K562 (cell line): ENCODE data around the gene PAQR4. TPM values are rescaled to one million over a fixed set of nuclear protein-coding genes. Genes with fewer than 3 reads are reported as not detected.
A peak's percentile ranks its signal among the peaks of the same experiment; 100 is the strongest.

Source experiments
- ARID4B ChIP-seq: sonication (generic); formaldehyde crosslinking; IDR thresholded peaks from 2 replicates; pipeline ENCODE4 v1.8.0; 2022; ENCODE audit warnings: mild to moderate bottlenecking, missing genetic modification reagents
- BDP1 ChIP-seq: IDR thresholded peaks from 3 replicates; pipeline ENCODE4 v1.6.1; 2011; ENCODE audit not compliant: insufficient read length, insufficient read depth
- CBX5 ChIP-seq: IDR thresholded peaks from 2 replicates; pipeline ENCODE4 v1.6.1; 2014; ENCODE audit warnings: low read depth, borderline replicate concordance
- FOXA1 ChIP-seq: fragments of 450-650 bp; IDR thresholded peaks from 2 replicates; pipeline ENCODE4 v1.6.1; 2016; ENCODE audit warnings: mild to moderate bottlenecking, borderline replicate concordance
- GATAD2B ChIP-seq: fragments of 450-650 bp; IDR thresholded peaks from 2 replicates; pipeline ENCODE4 v1.6.1; 2017; ENCODE audit warnings: mild to moderate bottlenecking, borderline replicate concordance
- HDAC2 ChIP-seq: fragments of 450-650 bp; IDR thresholded peaks from 2 replicates; pipeline ENCODE4 v1.6.1; 2016; ENCODE audit warnings: mild to moderate bottlenecking
- HMG20B ChIP-seq: fragments of 250-450 bp; sonication (Bioruptor Pico); IDR thresholded peaks from 2 replicates; pipeline ENCODE4 v1.5.0; 2021; ENCODE audit warnings: mild to moderate bottlenecking
- HOXB6 ChIP-seq: fragments of 250-450 bp; sonication (Bioruptor Pico); IDR thresholded peaks from 2 replicates; pipeline ENCODE4 v1.5.1; 2022; ENCODE audit warnings: mild to moderate bottlenecking, borderline replicate concordance
- KAT2B ChIP-seq: IDR thresholded peaks from one replicate; pipeline ENCODE4 v1.6.1; 2012; ENCODE audit warnings: low read depth, mild to moderate bottlenecking, control low read depth, inconsistent platforms, low read length, moderate library complexity
- MLLT1 ChIP-seq, 2 experiments: fragments of 450-650 bp; IDR thresholded peaks; 2 replicates each; pipeline ENCODE4 v1.6.1; 2016
- NCOA1 ChIP-seq: fragments of 450-650 bp; IDR thresholded peaks from 2 replicates; pipeline ENCODE4 v1.6.1; 2016; ENCODE audit warnings: low read depth
- NCOA6 ChIP-seq: fragments of 450-650 bp; IDR thresholded peaks from 2 replicates; pipeline ENCODE4 v1.6.1; 2017; ENCODE audit warnings: mild to moderate bottlenecking
- NFXL1 ChIP-seq: fragments of 450-650 bp; formaldehyde crosslinking; IDR thresholded peaks from 2 replicates; pipeline ENCODE4 v1.4.0; 2021; ENCODE audit warnings: mild to moderate bottlenecking
- PHF20 ChIP-seq: fragments of 450-650 bp; IDR thresholded peaks from 2 replicates; pipeline ENCODE4 v1.6.1; 2018; ENCODE audit not compliant: partially characterized antibody
- POLR2G ChIP-seq: fragments of 200-400 bp; formaldehyde crosslinking; IDR thresholded peaks from 2 replicates; pipeline ENCODE4 v1.6.1; 2017; ENCODE audit warnings: low read depth, mild to moderate bottlenecking, antibody characterized with exemption, low read length, moderate library complexity
- RBM22 ChIP-seq: fragments of 200-400 bp; formaldehyde crosslinking; IDR thresholded peaks from 2 replicates; pipeline ENCODE4 v1.6.1; 2018; ENCODE audit warnings: low read length, low read depth; ENCODE audit not compliant: poor library complexity, severe bottlenecking
- RBM39 ChIP-seq: fragments of 200-400 bp; formaldehyde crosslinking; optimal IDR thresholded peaks from 2 replicates; pipeline ENCODE3; 2018; ENCODE audit warnings: low read depth, low read length
- RNF2 ChIP-seq: sonication (generic); IDR thresholded peaks from 2 replicates; pipeline ENCODE4 v1.6.1; 2016
- SNAPC5 ChIP-seq: fragments of 250-450 bp; sonication (Bioruptor Pico); IDR thresholded peaks from 2 replicates; pipeline ENCODE4 v1.8.0; 2021; ENCODE audit warnings: moderate library complexity, mild to moderate bottlenecking, inconsistent platforms
- ZBTB17 ChIP-seq: fragments of 450-650 bp; formaldehyde crosslinking; IDR thresholded peaks from 2 replicates; pipeline ENCODE4 v1.4.0; 2020; ENCODE audit warnings: mild to moderate bottlenecking
- ZNF253 ChIP-seq: fragments of 250-450 bp; sonication (Bioruptor Pico); conservative IDR thresholded peaks from 2 replicates; pipeline ENCODE4 v1.6.1; 2021; ENCODE audit warnings: mild to moderate bottlenecking
- ZNF431 ChIP-seq: sonication (generic); formaldehyde crosslinking; IDR thresholded peaks from 2 replicates; pipeline ENCODE4 v1.8.0; 2022; ENCODE audit warnings: mild to moderate bottlenecking, missing genetic modification reagents
- ZNF561 ChIP-seq: fragments of 450-650 bp; formaldehyde crosslinking; conservative IDR thresholded peaks from 2 replicates; pipeline ENCODE4 v1.4.0; 2020; ENCODE audit warnings: mild to moderate bottlenecking, moderate library complexity
- ZNF57 ChIP-seq: fragments of 450-650 bp; formaldehyde crosslinking; IDR thresholded peaks from 2 replicates; pipeline ENCODE4 v1.4.0; 2020; ENCODE audit warnings: mild to moderate bottlenecking, moderate library complexity
- ZNF644 ChIP-seq: fragments of 200-800 bp; sonication (Bioruptor generic); IDR thresholded peaks from 2 replicates; pipeline ENCODE4 v1.6.1; 2016; ENCODE audit warnings: low read depth, missing genetic modification characterization, missing compliant biosample characterization
- ZNF717 ChIP-seq: fragments of 250-450 bp; sonication (Bioruptor Pico); IDR thresholded peaks from 2 replicates; pipeline ENCODE4 v1.5.0; 2021
- polyA plus RNA-seq, 8 experiments: library from polyadenylated mRNA; depleted of rRNA in 4 of 8; stranded (reverse) in 5 of 8; unstranded in 3 of 8; fragments of >200 nt; fragmentation: Nextera tagmentation in 2 of 8; fragmentation: Illumina TruSeq in 1 of 8; extraction: Ambion mirVana in 2 of 8; extraction: Trizol in 1 of 8; gene quantifications; 2 replicates each; pipeline versions ENCODE4 v1.2.1 to v1.2.3, GENCODE V29; 2011 to 2014; ENCODE audit warnings: inconsistent platforms in 1 of 8, missing spikeins in 1 of 8
- total RNA-seq, 7 experiments: library from RNA; depleted of rRNA in 6 of 7; stranded (reverse); fragments of >200 nt in 6 of 7; fragmentation: Illumina TruSeq in 2 of 7; extraction: Trizol in 2 of 7; gene quantifications; 2 replicates each; pipeline versions ENCODE4 v1.2.1 to v1.2.3, GENCODE V29; 2011 to 2021; ENCODE audit warnings: low replicate concordance in 1 of 7

Gene PAQR4
- total and polyA plus RNA-seq, 9 of the 15 experiments (the other 6 are each of a cell fraction or from before 2014, with no cell fraction given) = 0.62 to 40.4 (median 19.5) TPM

- TF ChIP-seq ARID4B = peak; percentile 84
- no peak for TF ChIP-seq ZNF431 (CRISPR knock-in tag)
- TF ChIP-seq GATAD2B = no peak
- no peak for TF ChIP-seq NFXL1 (CRISPR knock-in tag)
- peak; percentile 50 for TF ChIP-seq RBM39
- no peak for TF ChIP-seq BDP1
- no peak for TF ChIP-seq CBX5
- 0 out of 2 replicates have a peak, but pooled peaks have one; percentile 20 for TF ChIP-seq HDAC2
- no peak for TF ChIP-seq FOXA1
- TF ChIP-seq NCOA6 = no peak
- TF ChIP-seq KAT2B = no peak
- no peak for TF ChIP-seq ZNF561 (CRISPR knock-in tag)
- TF ChIP-seq RBM22 = peak; percentile 27
- TF ChIP-seq NCOA1 = no peak
- no peak for TF ChIP-seq ZNF57
- TF ChIP-seq ZNF253 (CRISPR knock-in tag) = no peak
- TF ChIP-seq MLLT1 (IDR thresholded peaks at IDR 0.05) = 0 out of 4 replicates have a peak, but pooled peaks of 1 of the 2 experiments have one; percentile 10
- TF ChIP-seq ZNF717 (CRISPR knock-in tag) = no peak
- TF ChIP-seq HMG20B (CRISPR knock-in tag) = no peak
- no peak for TF ChIP-seq SNAPC5 (CRISPR knock-in tag)
- TF ChIP-seq ZBTB17 (CRISPR knock-in tag) = 0 out of 2 replicates have a peak, but pooled peaks have one; percentile 4
- peak; percentile 81 for TF ChIP-seq POLR2G
- TF ChIP-seq RNF2 = no peak
- TF ChIP-seq ZNF644 (tag) = no peak
- no peak for TF ChIP-seq HOXB6 (CRISPR knock-in tag)
- no peak for TF ChIP-seq PHF20
Observed at GRCh38 chr16:3020604-3021448, 51.7 kb downstream of the PAQR4 start (continued).
